GM18508 (cell line): ENCODE results near the gene RALGAPA2.
"Not testable (repeated sequence)": the region's sequence is repeated elsewhere in the genome, so short reads cannot be mapped to it uniquely, and the experiment has no call there.

Source experiments
- ATAC-seq: cut with Tn5 transposase; IDR thresholded peaks from one replicate; pipeline ENCODE4 v1.9.1; 2021; ENCODE audit warnings: moderate number of reproducible peaks; ENCODE audit not compliant: insufficient read depth, unreplicated experiment

RALGAPA2 gene

GRCh38 chr20:20548527-20549266, 163.7 kb downstream of the RALGAPA2 start:
- ATAC-seq: no peak

- no peak for ATAC-seq
Measured at GRCh38 chr20:20547876-20548266, 164.6 kb downstream of the RALGAPA2 start.

GRCh38 chr20:20547221-20547875, 165.1 kb downstream of the RALGAPA2 start:
- ATAC-seq: no peak

GRCh38 chr20:20546402-20546801, 166.0 kb downstream of the RALGAPA2 start:
- ATAC-seq: no peak

- not testable (repeated sequence) for ATAC-seq
Measured at GRCh38 chr20:20543348-20543747, 169.1 kb downstream of the RALGAPA2 start.

- ATAC-seq: no peak
Measured at GRCh38 chr20:20536240-20536933, 176.1 kb downstream of the RALGAPA2 start.

- ATAC-seq: no peak
Measured at GRCh38 chr20:20535051-20535450, 177.4 kb downstream of the RALGAPA2 start.

GRCh38 chr20:20531283-20531682, 181.2 kb downstream of the RALGAPA2 start:
- ATAC-seq: no peak

GRCh38 chr20:20530428-20531151, 181.9 kb downstream of the RALGAPA2 start:
- no peak for ATAC-seq

GRCh38 chr20:20529597-20529996, 182.8 kb downstream of the RALGAPA2 start:
- no peak for ATAC-seq

GRCh38 chr20:20528861-20529260, 183.6 kb downstream of the RALGAPA2 start:
- ATAC-seq: no peak

- ATAC-seq: no peak
Measured at GRCh38 chr20:20527661-20528060, 184.8 kb downstream of the RALGAPA2 start.

- ATAC-seq: no peak
Measured at GRCh38 chr20:20525756-20526155, 186.7 kb downstream of the RALGAPA2 start.

- ATAC-seq: no peak
Measured at GRCh38 chr20:20525214-20525613, 187.2 kb downstream of the RALGAPA2 start.

- no peak for ATAC-seq
Measured at GRCh38 chr20:20524756-20525155, 187.7 kb downstream of the RALGAPA2 start.

GRCh38 chr20:20521736-20522135, 190.7 kb downstream of the RALGAPA2 start:
- ATAC-seq: no peak

GRCh38 chr20:20520776-20521175, 191.7 kb downstream of the RALGAPA2 start:
- no peak for ATAC-seq

- no peak for ATAC-seq
Measured at GRCh38 chr20:20519269-20519668, 193.2 kb downstream of the RALGAPA2 start.

GRCh38 chr20:20518263-20518662, 194.2 kb downstream of the RALGAPA2 start:
- ATAC-seq: peak; percentile 58

GRCh38 chr20:20517296-20517695, 195.1 kb downstream of the RALGAPA2 start:
- ATAC-seq: no peak

- ATAC-seq: no peak
Measured at GRCh38 chr20:20513720-20514119, 198.7 kb downstream of the RALGAPA2 start.
